Stimulated activated CD4-positive, alpha-beta T cell treated with anti-CD3 and anti-CD28 coated beads, Interleukin-15, amount 100 ng/mL, for 1 hour (primary cell): Measurements from ENCODE around the gene DCAF7.

Source experiments
- DNase-seq, 2 donors: peaks; one replicate each; pipeline ENCODE4 v3.0.0-alpha.2; 2020; ENCODE audit warnings: low read depth in 1 of 2, low spot score in 1 of 2

The DCAF7 gene

DNA sequence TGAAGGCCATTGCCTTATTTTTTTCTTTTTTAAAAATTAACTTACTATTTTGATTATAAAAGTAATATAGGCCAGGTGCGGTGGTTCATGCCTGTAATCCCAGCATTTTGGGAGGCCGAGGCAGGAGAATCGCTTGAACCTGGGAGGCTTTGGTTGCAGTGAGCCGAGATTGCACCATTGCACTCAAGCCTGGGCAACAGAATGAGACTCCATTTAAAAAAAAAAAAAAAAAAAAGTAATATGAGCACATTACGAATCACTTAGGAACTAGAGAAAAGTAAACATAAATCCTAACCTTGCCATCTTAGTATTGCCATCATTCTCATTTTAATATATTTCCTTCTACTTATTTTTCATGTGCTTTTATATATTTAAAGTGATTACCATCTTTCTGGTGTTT, 37.5 kb downstream of the DCAF7 start:
- no peak for DNase-seq

DNA sequence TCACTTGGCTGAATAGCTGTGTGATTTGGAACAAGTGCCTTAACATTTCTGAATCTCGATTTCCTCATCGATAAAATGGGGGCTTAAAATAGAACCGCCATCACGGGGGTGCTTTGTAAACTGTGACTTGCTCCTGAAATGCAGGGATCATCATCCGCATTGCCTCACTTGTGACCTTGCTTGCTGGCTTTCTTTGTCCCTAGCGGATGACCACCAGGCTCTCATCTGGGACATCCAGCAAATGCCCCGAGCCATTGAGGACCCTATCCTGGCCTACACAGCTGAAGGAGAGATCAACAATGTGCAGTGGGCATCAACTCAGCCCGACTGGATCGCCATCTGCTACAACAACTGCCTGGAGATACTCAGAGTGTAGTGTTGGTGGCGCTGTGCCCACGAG, 38.5 kb downstream of the DCAF7 start:
- no peak for DNase-seq

DNA sequence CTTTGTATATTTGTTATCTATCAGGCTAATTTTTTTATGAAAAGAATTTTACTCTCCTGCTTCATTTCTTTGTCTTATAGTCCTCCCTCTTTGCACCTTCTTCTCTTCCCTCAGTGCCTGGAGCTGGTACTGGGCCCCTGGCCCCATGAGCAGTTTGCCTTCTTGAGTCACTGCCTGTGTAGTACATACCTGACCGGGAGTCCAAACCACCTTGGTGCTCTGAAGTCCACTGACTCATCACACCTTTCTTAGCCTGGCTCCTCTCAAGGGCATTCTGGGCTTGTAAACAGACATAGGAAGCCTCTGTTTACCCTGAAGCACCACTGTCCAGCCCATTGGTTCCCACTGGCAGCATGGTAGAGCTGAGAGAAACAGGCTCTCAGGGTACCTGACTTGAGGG, 39.4 kb downstream of the DCAF7 start:
- no peak for DNase-seq

DNA sequence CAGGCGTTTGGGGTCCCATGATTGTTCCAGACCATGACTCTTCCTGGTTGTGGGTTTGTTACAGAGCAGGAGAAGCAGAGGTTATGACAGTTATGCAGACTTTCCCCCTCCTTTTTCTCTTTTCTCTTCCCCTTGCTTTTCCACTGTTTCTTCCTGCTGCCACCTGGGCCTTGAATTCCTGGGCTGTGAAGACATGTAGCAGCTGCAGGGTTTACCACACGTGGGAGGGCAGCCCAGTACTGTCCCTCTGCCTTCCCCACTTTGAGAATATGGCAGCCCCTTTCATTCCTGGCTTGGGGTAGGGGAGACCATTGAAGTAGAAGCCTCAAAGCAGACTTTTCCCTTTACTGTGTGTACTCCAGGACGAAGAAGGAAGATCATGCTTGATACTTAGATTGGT, 42.5 kb downstream of the DCAF7 start:
- DNase-seq: no peak

DNA sequence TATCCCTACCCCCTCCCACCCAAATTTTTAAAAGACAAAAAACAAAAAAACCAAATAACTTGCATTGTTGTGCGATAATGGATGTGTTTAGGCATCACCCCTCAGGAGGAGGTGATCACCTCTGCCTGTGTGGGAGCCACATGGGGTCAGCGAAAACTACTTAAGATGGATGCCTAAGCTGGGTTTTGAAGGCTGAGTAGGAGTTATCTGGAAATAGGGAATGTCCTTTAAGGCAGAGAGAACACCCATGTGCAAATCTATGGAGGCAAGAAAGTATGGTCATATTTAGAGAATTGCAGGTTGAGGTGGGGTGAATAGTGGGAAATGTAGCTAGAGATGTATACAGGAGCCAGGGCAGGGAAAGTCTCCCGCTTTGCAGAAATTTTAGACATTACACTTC, 44.9 kb downstream of the DCAF7 start:
- no peak for DNase-seq

DNA sequence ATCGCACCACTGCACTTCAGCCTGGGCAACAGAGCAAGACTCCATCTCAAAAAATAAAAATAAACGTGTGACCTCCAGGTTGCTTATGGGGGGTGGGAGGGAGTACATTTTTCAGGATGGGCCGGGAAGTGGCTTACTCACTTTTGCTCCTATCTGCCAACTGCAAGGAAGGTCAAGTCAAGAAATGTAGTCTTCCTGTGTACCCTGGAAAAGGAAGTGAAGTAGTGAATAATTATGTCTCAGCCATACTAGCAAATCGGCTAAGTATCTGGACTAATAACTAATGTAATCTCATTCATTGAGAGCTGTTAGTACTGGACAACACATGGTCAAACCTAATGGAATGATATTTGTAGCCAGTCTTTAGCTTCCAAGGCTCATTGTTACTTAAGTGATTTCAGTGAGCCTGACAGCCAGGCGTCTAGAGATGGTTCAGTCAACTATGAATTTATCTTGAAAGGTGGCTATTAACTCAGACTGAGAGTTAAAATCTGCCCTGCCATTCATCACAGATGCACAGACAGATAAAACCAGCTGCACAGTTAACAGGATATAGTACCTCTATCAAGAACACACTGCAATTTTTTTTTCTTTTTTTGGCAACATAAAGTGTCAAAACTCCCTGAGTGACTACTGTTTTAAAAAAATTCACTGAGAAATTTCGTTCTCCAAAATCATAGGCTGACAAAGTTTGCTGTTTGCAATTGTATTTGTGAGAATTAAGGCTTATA, 46.7 kb downstream of the DCAF7 start:
- DNase-seq: no peak

DNA sequence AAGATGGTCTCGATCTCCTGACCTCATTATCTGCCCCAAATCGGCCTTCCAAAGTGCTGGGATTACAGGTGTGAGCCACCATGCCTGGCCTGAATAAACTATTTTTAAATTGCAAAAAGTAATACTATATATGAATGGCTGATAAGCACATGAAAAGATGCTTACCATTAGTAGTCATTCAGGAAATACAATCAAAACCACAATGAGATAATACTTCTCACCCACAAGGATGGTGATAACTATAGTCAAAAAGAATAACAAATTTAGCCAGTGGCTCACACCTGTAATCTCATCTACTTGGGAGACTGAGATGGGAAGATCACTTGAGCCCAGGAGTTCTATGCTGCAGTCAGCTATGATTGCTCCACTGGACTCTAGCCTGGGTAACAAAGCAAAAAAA, 48.0 kb downstream of the DCAF7 start:
- DNase-seq: no peak

DNA sequence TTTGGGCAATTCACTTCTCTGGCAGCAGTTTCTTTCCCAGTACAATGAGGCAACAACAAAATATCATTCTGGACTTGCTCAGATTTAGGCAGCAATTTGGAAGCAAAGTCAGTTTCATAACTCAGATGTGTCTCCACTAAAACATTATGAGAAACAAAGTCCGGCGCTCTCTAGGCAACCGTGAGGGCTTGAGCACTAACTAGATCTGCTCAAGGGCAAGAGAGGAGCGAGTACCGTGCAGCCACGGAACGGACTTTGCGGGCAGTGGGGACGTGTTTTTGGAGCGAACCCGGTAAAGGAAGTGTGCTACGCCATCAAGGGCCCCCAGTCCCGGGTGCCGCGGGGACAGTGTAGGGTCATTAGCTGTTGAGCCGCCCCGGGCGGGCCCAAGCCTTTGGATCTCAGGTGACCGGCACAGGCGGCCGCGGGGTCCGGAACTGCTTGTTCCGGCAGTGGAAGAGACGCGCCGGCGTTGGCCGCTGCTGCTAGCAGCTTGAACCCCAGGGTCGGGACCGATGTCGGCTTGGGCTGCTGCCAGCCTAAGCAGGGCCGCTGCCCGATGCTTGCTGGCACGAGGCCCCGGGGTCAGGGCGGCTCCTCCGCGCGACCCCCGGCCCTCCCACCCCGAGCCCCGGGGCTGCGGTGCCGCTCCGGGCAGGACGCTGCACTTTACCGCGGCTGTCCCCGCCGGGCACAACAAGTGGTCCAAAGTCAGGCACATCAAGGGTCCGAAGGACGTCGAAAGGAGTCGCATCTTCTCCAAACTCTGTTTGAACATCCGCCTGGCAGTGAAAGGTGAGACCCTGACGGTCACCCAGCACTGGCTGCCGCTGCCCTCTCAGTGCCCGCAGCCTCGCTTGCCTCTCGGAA, 50.5 kb downstream of the DCAF7 start, which contains the start of gene TACO1:
Gene TACO1, plus strand, starts transcription at position 327 of the 870 bp plus-strand sequence. Its CDS starts 189 bp downstream, at position 516.
- DNase-seq: peak; percentile 58 to 73

DNA sequence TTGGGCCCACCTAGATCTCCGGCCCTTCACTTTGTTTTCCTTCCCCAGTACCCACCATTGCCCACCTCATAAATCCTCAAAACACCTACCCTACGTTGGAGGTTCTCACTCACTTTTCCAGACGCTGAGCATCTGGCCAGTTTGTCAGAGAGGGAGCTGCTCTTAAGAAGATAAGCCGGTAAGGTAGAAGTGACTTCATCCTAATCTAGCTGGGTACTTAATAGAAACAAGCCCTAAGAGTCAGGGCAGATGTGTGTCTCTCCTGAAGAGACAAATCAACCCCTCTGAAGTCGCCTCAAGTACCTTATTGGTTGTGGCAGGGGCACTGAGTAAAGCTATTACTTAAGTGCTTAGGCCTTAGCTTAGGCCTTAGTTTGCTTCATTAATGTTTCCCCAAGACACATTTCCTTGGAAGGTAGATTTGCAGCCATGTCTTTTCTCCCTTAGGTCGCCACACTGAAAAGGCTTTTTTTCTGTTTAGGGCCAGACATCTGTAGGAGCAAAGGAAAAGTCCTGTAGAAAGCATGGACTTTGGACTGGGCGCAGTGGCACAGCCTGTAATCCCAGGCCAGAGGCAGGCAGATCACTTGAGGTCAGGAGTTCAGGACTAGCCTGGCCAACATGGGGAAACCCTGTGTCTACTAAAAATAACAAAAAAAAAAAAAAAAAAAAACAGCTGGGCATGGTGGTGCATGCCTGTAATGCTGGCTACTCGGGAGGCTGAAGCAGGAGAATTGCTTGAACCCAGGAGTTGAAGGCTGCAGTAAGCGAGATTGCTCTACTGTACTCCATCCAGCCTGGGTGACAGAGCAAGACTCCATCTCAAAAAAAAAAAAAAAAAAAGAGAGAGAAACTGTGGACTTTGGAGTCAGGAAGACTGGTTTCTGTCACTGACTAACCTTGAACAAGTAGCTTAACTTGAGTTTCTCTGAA, 51.4 kb downstream of the DCAF7 start:
- no peak for DNase-seq

DNA sequence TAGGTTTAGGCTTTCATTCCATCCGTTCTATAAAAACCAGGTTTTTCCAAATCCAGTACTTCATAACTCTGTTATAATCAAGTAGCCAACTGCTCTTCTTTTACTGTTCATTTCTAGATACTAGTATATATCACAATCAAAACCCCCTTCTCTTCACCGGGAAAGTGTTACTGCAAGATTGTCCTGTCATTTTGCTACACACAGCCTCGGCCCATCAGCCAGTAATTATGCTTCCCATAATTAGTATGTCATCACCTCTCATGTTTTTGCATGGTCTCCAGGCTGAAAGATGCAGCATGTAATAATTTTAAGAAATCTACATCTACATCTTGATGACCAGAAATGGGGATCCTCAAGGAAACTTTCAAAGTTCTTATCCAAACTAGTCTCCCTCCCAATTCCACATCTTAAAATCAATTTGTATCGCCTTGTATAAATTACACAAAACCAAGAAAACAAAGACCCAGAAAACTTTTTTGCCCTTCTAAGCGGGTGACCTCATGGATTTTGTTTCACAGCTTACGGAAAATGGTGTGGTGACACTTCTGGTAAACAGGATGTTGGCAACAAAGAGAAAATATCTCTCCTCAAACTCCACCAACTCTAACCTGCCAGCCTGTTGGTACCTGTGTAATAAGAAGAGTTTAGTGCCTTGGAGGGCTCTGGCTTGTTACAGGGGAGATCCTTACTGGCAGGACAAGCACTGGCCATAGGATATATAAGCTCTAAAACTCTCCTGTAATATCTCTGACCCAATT, 59.7 kb downstream of the DCAF7 start:
- DNase-seq: no peak

DNA sequence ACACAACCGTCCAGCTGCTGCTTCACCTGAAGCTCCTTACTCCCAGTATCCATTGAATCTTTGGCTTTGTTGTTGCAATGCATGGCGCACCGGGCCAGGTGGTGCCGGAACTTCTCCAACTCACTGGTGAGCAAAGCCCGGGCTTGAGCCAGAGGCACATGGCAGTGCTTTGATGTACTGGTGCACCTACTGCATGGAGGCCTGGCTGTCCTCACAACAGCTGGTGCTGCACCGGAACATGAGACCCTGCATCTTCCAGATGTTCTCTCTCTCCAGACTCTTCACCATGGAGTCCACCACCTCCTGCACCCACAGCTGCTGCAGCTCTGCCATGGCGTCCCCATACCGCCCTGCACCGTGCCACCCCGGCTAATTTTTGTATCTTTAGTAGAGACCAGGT, 60.6 kb downstream of the DCAF7 start:
- DNase-seq: no peak

DNA sequence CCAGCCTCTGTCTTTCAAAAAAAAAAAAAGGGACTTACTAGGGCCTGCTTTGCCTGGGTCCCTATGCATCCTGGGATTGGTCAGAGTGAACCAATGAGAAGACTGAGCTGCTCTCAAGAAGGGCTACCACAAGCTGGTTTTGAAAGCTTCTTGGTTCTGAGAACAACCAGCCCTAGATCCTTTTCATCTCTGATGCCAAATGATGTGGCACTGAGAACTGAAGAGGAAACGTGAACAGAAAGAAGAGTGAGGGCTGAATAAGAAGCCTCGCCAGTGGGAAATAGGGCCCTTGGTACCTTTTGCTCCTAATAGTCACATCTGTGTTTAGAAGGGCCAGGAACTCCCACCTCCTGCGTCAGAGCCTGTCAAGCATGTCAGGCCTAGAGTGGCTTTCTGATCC, 61.1 kb downstream of the DCAF7 start:
- DNase-seq: no peak

DNA sequence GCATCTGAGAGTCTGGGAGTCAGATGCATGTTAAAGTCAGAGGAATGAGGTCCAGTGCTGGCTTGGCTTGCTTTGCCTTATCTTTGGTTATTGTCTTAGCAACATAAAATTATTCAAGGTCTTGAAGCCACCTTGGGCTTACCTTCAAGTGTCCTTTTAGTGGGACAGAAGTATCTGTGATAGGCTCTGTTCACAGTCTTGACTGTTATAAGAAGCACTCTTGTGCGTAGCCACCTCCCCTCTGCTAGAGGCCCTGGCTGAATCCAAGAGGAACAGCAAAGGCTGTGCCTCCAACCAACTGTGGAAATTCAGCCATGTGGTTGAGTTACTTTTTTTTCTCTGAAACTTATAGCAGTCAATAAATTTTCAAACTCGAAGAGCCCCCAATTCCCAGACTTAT, 63.4 kb downstream of the DCAF7 start:
- no peak for DNase-seq

DNA sequence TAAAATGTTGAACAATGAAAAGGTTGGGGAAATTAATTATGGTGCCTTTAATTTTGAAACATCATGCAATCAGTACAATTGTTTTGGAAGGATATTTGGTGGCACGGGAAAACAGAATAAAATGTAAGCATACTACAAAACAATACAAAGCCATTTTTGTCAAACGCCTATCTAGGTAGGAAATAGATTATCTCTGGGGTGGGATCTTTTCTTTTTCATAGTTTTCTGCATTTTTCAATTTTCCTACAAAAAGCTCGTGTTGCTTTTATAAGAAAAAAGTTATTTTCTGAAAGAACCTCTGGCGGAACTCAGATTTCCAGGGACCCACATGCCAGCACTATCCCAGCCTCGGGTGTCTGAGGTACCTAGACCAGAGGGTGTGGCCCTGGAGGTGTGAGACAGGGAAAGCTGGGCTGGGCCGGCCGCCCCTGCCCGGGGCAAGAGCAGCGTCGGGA, 71.0 kb downstream of the DCAF7 start:
- DNase-seq: no peak

DNA sequence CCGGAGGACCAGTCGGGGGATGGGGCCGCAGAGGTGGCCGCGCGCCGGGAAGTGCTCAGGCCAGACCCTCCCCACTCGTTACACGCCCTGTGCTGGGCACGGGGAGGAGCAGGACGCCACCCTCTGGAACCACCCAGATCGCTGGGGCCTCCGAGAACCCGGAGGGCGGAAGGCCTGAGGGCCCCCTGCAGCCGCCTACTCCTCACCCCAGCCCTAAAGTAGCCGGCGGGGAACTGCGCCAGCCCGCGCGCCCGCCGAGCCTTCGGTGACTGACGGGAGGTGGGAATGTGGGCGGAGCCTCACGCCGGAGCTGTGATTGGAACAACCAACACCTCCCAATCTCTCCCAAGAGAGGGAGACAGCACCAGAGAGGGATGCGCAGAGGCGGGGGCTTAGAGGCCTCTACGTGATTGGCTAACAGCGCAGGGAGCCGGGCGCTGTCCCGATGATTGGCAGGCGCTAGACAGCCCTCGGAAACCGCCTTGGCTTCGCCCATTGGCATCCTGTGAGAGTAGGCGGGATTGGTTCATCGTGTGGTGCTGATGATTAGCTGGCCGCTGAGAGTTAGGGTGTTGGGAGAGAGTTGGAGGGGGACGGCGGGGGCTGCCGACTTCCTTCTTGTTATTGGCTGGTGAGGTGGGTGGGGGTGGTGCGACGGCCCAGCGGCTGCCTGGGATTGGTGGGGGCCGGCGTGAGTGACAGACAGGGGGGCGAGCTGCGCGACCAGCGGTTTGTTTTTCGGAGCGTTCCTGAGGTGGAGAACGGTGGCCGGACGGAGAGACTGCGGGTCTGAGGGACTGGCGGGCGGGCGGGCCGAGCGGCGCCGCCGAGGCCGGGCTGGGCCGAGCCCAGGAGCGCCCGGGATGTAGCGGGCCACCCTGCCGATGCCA, 71.7 kb downstream of the DCAF7 start, which contains the start of gene MAP3K3:
Gene MAP3K3, plus strand, starts transcription at position 734 of the 890 bp plus-strand sequence. CDS start 343 bp downstream, outside the sequence.
- DNase-seq: peak; percentile 88 to 94

DNA sequence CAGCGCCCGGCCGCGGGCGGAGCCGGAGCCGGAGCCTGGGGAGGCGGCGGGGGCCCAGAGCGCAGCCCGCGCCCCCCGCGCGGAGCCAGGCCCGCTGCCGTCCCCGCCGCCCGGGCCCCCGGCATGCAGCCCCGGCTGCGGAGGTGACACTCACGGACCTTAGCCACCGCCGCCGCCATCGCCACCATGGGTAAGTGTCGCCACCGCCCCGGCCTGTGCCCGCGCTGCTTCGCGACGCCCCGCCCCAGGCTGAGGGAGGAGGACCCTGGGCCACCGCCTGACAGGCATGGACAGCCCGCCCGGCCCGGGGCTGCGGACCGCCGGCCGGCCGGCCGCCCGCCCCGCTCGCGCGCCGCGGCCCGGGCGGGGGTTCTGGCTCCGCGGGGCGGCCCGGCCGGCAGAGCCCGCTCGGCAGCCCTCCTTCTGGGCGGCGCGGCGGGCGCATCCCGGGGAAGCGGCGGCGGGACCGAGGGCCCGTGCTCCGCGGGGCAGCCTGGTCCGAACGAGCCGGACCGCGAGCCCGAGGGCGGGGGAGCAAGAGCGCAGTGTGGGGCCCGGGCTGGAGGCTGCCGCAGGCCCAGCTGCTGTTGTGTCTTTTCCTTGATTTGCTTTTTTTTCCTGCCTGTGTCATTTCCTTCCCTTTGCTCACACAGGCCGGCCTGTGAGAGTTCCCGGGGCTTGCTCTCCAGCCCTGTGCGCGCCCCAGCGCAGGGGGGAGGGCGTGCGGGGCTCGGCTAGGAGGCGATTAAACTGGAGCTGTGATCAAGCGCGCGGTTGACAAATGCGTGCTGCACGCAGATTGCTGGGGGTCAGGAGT, 72.5 kb downstream of the DCAF7 start:
- peak; percentile 22 to 47 for DNase-seq

DNA sequence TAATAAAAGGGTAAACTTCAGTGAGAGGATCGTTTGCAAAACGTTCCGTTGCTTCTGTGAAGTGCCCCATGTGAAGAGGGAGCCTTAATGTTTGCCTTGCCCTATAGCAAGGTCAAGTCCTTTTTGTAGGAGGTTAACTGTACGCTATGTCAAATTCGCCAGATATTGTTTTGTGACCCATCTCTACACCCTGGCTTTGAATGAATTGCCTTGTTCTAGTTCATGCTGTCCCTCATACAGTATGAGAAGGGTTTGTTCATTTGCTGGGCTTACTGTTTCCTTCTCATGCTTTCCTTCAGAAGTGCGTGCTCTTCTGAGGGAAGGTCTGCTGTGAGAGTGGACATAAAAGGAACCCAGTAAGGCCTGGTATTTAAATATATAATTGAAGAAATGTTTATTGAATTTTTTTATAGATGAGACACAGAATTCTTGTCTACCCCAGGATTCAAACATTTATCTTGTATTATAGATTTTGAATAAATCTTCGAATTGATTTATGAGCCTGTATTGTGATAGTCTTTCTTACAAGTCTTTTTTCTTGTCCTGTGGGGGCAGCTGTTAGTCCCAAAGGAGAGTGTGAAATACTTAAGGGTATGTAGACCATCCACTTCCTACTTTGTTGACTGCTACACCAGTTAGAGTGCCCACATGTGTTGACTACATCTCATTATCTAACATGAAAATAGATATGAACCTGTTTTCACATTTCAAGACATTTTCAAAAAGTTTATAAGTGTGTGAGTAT, 73.7 kb downstream of the DCAF7 start:
- DNase-seq: no peak

DNA sequence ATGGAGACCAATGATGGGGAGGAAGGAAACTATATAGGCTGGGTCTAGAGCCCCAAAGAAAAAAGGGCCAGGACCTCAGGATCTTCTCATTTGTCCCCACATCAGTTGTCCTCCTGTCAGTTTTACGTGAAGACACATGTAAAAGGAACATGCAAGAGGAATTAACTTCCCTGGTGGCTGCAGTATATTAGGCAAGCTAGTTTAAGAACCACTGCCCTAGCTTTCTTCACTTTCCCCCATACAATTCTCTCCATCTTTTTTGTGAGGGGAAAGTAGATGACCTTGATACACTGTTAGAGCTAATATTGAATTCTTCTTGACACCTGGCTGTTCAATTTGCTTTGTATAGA, 74.2 kb downstream of the DCAF7 start:
- no peak for DNase-seq
